Measurements from ENCODE around the gene FUT3.
"Not testable (repeated sequence)": the region's sequence is repeated elsewhere in the genome, so short reads cannot be mapped to it uniquely, and the experiment has no call there.

FUT3 gene

GRCh38 chr19:5881543-5882299, 30.5 kb upstream of the FUT3 start:
- no peak for DNase-seq

GRCh38 chr19:5880604-5881078, 29.4 kb upstream of the FUT3 start:
- DNase-seq: no peak

- no peak for DNase-seq
Observed at GRCh38 chr19:5880196-5880595, 28.9 kb upstream of the FUT3 start.

GRCh38 chr19:5877882-5878281, 26.6 kb upstream of the FUT3 start:
- DNase-seq: no peak

- no peak for DNase-seq
Observed at GRCh38 chr19:5877427-5877826, 26.2 kb upstream of the FUT3 start.

GRCh38 chr19:5874496-5874895, 23.2 kb upstream of the FUT3 start:
- not testable (repeated sequence) for DNase-seq

GRCh38 chr19:5873617-5874199, 22.5 kb upstream of the FUT3 start:
- no peak for DNase-seq

- no peak for DNase-seq
Observed at GRCh38 chr19:5870986-5871394, 19.7 kb upstream of the FUT3 start.

- DNase-seq: no peak
Observed at GRCh38 chr19:5867201-5868136, 16.2 kb upstream of the FUT3 start.

GRCh38 chr19:5865772-5866171, 14.5 kb upstream of the FUT3 start:
- no peak for DNase-seq

GRCh38 chr19:5864725-5865486, 13.7 kb upstream of the FUT3 start:
- no peak for DNase-seq

- DNase-seq: no peak
Observed at GRCh38 chr19:5864013-5864720, 12.9 kb upstream of the FUT3 start.

GRCh38 chr19:5863030-5863665, 11.9 kb upstream of the FUT3 start:
- no peak for DNase-seq

GRCh38 chr19:5857203-5858081, 6.2 kb upstream of the FUT3 start:
- no peak for DNase-seq

GRCh38 chr19:5855151-5855550, 3.9 kb upstream of the FUT3 start:
- DNase-seq: not testable (repeated sequence)

- not testable (repeated sequence) for DNase-seq
Observed at GRCh38 chr19:5854121-5854520, 2.9 kb upstream of the FUT3 start.

GRCh38 chr19:5850743-5851293, 431 bp downstream of the FUT3 start:
- DNase-seq: no peak

GRCh38 chr19:5850189-5850588, 1.1 kb downstream of the FUT3 start:
- no peak for DNase-seq

GRCh38 chr19:5848621-5849020, 2.6 kb downstream of the FUT3 start:
- DNase-seq: not testable (repeated sequence)

GRCh38 chr19:5847846-5848245, 3.4 kb downstream of the FUT3 start:
- DNase-seq: not testable (repeated sequence)

Data from activated CD4-positive, alpha-beta T cell treated with anti-CD3 and anti-CD28 coated beads for 48 hours (primary cell).